ENCODE results near the gene MAPKBP1. TPM values are rescaled to one million over a fixed set of nuclear protein-coding genes. Genes with fewer than 3 reads are reported as not detected.

The MAPKBP1 gene
- total and polyA plus RNA-seq, 2 of the 8 experiments (the other 6 are each of a cell fraction or from before 2014, with no cell fraction given), result 4.3 to 11.3 TPM

- Histone ChIP-seq H3K4me1 (replicated peaks in 1 of 4; ENCODE audit: control insufficient read depth in 3 of 4, insufficient read depth in 4 of 4, low read length in 3 of 4) (no peaks in the 10 kb centered on the region), H3K79me2 (ENCODE audit: control insufficient read depth in 1 of 2, insufficient read depth in 2 of 2, low read length in 2 of 2) (no peaks in the 10 kb centered on the region), H2BK12ac (ENCODE audit: low read depth, low read length) (no peak overlapping the region), H3K79me1 (ENCODE audit: low read depth, low read length) (no peaks in the 10 kb centered on the region), H3K36me3 (ENCODE audit: control insufficient read depth in 2 of 4, insufficient read depth in 4 of 4, low read length in 3 of 4) (no peaks in the 10 kb centered on the region), H3K27ac (ENCODE audit: low read depth, low read length) (no peak overlapping the region), H4K5ac (ENCODE audit: insufficient read length, low read depth, low read length) (no peak overlapping the region), H2AK5ac (ENCODE audit: low read depth, low read length) (no peak overlapping the region), H2BK20ac (ENCODE audit: low read length) (no peak overlapping the region), H2BK15ac (ENCODE audit: low read length) (no peak overlapping the region), H3K23ac (ENCODE audit: insufficient read length) (no peak overlapping the region), H3K56ac (replicated peaks; ENCODE audit: insufficient read length, low read depth, low read length) (no peak overlapping the region), H3K4ac (replicated peaks; ENCODE audit: insufficient read length, low read depth, low read length) (no peak overlapping the region), H3K23me2 (ENCODE audit: low read depth, low read length) (no peaks in the 10 kb centered on the region), H3K4me3 (ENCODE audit: extremely low read depth in 1 of 4, insufficient read depth in 2 of 4, low read depth in 3 of 4, low read length in 4 of 4) (no peak overlapping the region), H3K14ac (ENCODE audit: insufficient read length) (no peak overlapping the region), H3K9ac (replicated peaks in 1 of 4; ENCODE audit: extremely low read depth in 1 of 4, low read depth in 3 of 4, low read length in 3 of 4) (no peak overlapping the region), H2BK120ac (replicated peaks; ENCODE audit: low read depth, low read length) (no peak overlapping the region), H3K4me2 (ENCODE audit: insufficient read depth in 1 of 2, low read depth in 2 of 2, low read length in 2 of 2) (no peak overlapping the region), H3K9me3 (ENCODE audit: insufficient read depth in 2 of 2, low read depth in 1 of 2, low read length in 1 of 2) (no peaks in the 10 kb centered on the region), H2AFZ (ENCODE audit: low read length) (no peak overlapping the region), H3K27me3 (replicated peaks in 1 of 4; ENCODE audit: control insufficient read depth in 3 of 4, extremely low read depth in 1 of 4, insufficient read depth in 3 of 4, low read length in 3 of 4) (peaks cover 5 to 11% (median 8%) of the 10 kb centered on the region in 4 experiments), H3K18ac (ENCODE audit: extremely low read depth, low read length) (no peak overlapping the region), H4K20me1 (replicated peaks in 1 of 2; ENCODE audit: control insufficient read depth in 1 of 2, insufficient read depth in 2 of 2, low read length in 2 of 2) (peaks cover 0 to 2% of the 10 kb centered on the region in 2 experiments), H4K91ac (replicated peaks; ENCODE audit: insufficient read length, low read length) (no peak overlapping the region), H4K8ac (ENCODE audit: extremely low read depth, insufficient read depth, low read length) (no peak overlapping the region), H2BK5ac (ENCODE audit: low read depth, low read length) (no peak overlapping the region)
- POLR2A ChIA-PET (ENCODE audit: partially characterized antibody), result interaction anchor here (1.0 to 1.9 kb wide), 3 partner anchors 14 to 24 kb away, joined by 3 to 5 read pairs (median 3); no protein-coding TSS in a partner anchor
- TF ChIP-seq YY1 (IDR thresholded peaks at IDR 0.05; ENCODE audit: low read depth, low read length) (no peak), EP300 (IDR thresholded peaks at IDR 0.05; ENCODE audit: borderline replicate concordance in 1 of 2, low read depth in 2 of 2, low read length in 2 of 2) (no peak), CBX5 (IDR thresholded peaks at IDR 0.05; ENCODE audit: low read depth, low read length) (no peak), SRF (IDR thresholded peaks at IDR 0.05; ENCODE audit: low read depth, low read length) (no peak), BCL11A (IDR thresholded peaks at IDR 0.05; ENCODE audit: low read depth in 2 of 2, low read length in 2 of 2) (no peak), FOSL1 (IDR thresholded peaks at IDR 0.05; ENCODE audit: insufficient read depth, low read depth, low read length) (no peak), KDM5A (IDR thresholded peaks at IDR 0.05; ENCODE audit: low read length) (no peak), RAD21 (IDR thresholded peaks at IDR 0.05 in 1 of 2, conservative IDR thresholded peaks at IDR 0.05 in 1 of 2; ENCODE audit: low read depth in 2 of 2, low read length in 2 of 2) (no peak), GABPA (IDR thresholded peaks at IDR 0.05; ENCODE audit: borderline replicate concordance, insufficient read depth, low read length) (no peak), TBP (IDR thresholded peaks at IDR 0.05; ENCODE audit: low read depth, low read length) (no peak), CHD1 (IDR thresholded peaks at IDR 0.05; ENCODE audit: low read depth, low read length) (no peak), MAX (IDR thresholded peaks at IDR 0.05) (no peak)
- CTCF ChIA-PET (ENCODE audit: partially characterized antibody), result interaction anchor here (0.7 to 7.9 kb wide), 10 partner anchors 8 to 181 kb away, joined by 3 to 58 read pairs (median 4); partner anchors contain the start of gene MAPKBP1
- FAIRE-seq, result no peak
- 85% methylated on average over 13 of the region's 13 CpGs; no CpG with 5 or more reads in 1 of the 2 experiments for WGBS, 2 experiments (ENCODE audit: extremely low coverage in 1 of 2, insufficient coverage in 1 of 2, insufficient read length in 1 of 2, insufficient replicate concordance in 2 of 2, low coverage in 1 of 2, low lambda C conversion rate in 2 of 2, missing lambda C conversion rate in 1 of 2)
- no peak for DNase-seq (ENCODE audit: low read depth in 1 of 2, low spot score in 2 of 2)
These were observed 101.7 kb downstream of the MAPKBP1 start for GRCh38 chr15:41876007-41876406.

Data from H1 (cell line).